Left ventricle myocardium inferior (tissue), 1 donor: ENCODE data around the gene PM20D1. TPM values are rescaled to one million over a fixed set of nuclear protein-coding genes. Genes with fewer than 3 reads are reported as not detected.
"Not testable (repeated sequence)": the region's sequence is repeated elsewhere in the genome, so short reads cannot be mapped to it uniquely, and the experiment has no call there.

ENCODE experiments used
- DNase-seq: peaks from one replicate; pipeline ENCODE4 v3.0.0-alpha.2; 2020
- H3K27ac ChIP-seq: fragments of 200-600 bp; replicated peaks from 2 replicates; pipeline ENCODE4 v1.8.0; 2021
- H3K27me3 ChIP-seq: fragments of 200-600 bp; 2 replicates; pipeline ENCODE4 v1.8.0; 2021; ENCODE audit warnings: low read depth
- H3K36me3 ChIP-seq: fragments of 200-600 bp; 2 replicates; pipeline ENCODE4 v1.8.0; 2021
- H3K4me1 ChIP-seq: fragments of 200-600 bp; 2 replicates; pipeline ENCODE4 v1.8.0; 2021
- H3K4me3 ChIP-seq: fragments of 200-600 bp; 2 replicates; pipeline ENCODE4 v1.8.0; 2021; ENCODE audit warnings: mild to moderate bottlenecking, moderate library complexity
- H3K9me3 ChIP-seq: fragments of 200-600 bp; replicated peaks from 2 replicates; pipeline ENCODE4 v1.8.0; 2021
- intact Hi-C: fragments of 100-400 bp; cut with micrococcal nuclease; formaldehyde crosslinking; loops from one replicate; pipeline ENCODE4 v1.11.0; 2022
- long read RNA-seq: library from polyadenylated mRNA; unstranded; transcript quantifications from one replicate; pipeline ENCODE4 v2.0.0, GENCODE V29; 2021
- total RNA-seq: library from RNA; stranded (reverse); fragmentation: NEBNext Ultra II Directional; extraction: Animal tissue kit (Norgen Biotek cat#: 25700); gene quantifications from one replicate; pipeline ENCODE4 v1.2.1, GENCODE V29; 2021
- TF ChIP-seq, protein P1 (sequence below): fragments of 200-600 bp; IDR thresholded peaks from 2 replicates; pipeline ENCODE4 v1.8.0; 2021; ENCODE audit warnings: antibody characterized with exemption, mild to moderate bottlenecking, borderline replicate concordance
- donor health status: DM: no; HTN: yes; CAD: no; lungs with severe emphysema.

The PM20D1 gene, protein sequence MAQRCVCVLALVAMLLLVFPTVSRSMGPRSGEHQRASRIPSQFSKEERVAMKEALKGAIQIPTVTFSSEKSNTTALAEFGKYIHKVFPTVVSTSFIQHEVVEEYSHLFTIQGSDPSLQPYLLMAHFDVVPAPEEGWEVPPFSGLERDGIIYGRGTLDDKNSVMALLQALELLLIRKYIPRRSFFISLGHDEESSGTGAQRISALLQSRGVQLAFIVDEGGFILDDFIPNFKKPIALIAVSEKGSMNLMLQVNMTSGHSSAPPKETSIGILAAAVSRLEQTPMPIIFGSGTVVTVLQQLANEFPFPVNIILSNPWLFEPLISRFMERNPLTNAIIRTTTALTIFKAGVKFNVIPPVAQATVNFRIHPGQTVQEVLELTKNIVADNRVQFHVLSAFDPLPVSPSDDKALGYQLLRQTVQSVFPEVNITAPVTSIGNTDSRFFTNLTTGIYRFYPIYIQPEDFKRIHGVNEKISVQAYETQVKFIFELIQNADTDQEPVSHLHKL
- total RNA-seq = 1.7 TPM
- long read RNA-seq, partial matches to known transcripts = 0 of 2 reads
- long read RNA-seq, other reads (novel, unspliced or antisense) = 1 of 2 reads

DNA sequence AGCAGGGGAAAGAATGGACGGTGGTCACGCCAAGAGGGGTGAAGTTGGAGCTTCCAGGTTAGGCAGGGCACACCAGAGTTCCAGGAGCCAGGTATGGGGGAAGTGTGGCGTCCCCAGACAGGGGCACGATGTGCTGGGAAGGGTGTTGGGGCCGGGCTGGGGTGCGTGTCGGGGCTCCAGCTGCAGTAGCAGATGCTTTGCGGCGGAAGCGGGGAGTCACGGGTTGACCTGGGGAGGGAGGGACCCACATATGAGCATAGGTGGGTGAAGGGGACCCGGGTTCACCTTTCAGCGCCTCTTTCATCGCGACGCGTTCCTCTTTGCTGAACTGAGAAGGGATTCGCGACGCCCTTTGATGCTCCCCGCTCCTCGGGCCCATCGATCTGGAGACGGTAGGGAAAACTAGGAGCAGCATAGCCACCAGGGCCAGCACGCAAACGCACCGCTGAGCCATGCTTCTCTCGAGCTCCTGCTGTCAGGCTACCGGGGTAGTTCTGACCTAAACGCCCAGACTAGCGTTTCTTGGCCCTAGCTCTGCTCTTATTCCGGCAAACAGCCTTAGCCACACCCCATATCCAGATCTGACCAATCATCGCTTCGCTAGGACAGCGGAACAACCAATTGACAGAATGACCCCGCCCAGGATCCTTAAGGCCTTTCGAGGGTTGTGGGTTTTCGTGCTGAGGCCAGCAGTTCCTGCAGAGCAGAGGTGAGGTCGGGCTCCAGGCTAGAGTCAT lies at the start of gene PM20D1:
PM20D1 (minus strand) TSS at position 514 of the 737 bp plus-strand sequence; CDS start at position 454, 60 bp downstream.
- H3K4me1 ChIP-seq = peaks cover 14% of the 10 kb centered on the region
- no peaks in the 10 kb centered on the region for H3K27me3 ChIP-seq
- intact Hi-C loops = no loop called here
- H3K9me3 ChIP-seq = peaks cover 8% of the 10 kb centered on the region
- no peaks in the 10 kb centered on the region for H3K36me3 ChIP-seq
- TF ChIP-seq, protein P1, sequence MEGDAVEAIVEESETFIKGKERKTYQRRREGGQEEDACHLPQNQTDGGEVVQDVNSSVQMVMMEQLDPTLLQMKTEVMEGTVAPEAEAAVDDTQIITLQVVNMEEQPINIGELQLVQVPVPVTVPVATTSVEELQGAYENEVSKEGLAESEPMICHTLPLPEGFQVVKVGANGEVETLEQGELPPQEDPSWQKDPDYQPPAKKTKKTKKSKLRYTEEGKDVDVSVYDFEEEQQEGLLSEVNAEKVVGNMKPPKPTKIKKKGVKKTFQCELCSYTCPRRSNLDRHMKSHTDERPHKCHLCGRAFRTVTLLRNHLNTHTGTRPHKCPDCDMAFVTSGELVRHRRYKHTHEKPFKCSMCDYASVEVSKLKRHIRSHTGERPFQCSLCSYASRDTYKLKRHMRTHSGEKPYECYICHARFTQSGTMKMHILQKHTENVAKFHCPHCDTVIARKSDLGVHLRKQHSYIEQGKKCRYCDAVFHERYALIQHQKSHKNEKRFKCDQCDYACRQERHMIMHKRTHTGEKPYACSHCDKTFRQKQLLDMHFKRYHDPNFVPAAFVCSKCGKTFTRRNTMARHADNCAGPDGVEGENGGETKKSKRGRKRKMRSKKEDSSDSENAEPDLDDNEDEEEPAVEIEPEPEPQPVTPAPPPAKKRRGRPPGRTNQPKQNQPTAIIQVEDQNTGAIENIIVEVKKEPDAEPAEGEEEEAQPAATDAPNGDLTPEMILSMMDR = no peak
- peak within 1 kb of the TSS; percentile 46 for H3K27ac ChIP-seq
- DNase-seq = peak; percentile 84
- H3K4me3 ChIP-seq = peak within 1 kb of the TSS; percentile 74

DNA sequence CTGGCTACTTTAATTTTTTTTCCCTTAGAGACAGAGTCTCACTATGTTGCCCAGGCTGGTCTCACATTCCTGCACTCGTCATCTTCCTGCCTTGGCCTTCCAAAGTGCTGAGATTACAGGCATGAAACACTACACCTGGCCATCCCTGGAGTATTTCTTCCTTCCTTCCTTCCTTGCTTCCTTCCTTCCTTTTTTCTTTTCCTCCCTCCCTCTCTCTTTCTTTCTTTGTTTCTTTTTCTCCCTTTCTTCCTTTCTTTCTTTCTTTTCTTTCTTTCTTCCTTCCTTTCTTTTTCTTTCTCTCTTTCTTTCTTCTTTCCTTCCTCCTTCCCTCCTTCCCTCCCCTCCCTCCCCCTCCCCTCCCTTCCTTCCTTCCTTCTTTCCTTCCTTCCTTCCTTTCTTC lies 46.4 kb upstream of the PM20D1 start:
- no peak overlapping the region for H3K4me3 ChIP-seq
- intact Hi-C loops = no loop called here
- H3K27ac ChIP-seq = no peak overlapping the region
- peaks cover 9% of the 10 kb centered on the region for H3K27me3 ChIP-seq
- no peak for DNase-seq
- no peaks in the 10 kb centered on the region for H3K4me1 ChIP-seq
- no peaks in the 10 kb centered on the region for H3K9me3 ChIP-seq
- no peaks in the 10 kb centered on the region for H3K36me3 ChIP-seq
- TF ChIP-seq, protein P1 = no peak

DNA sequence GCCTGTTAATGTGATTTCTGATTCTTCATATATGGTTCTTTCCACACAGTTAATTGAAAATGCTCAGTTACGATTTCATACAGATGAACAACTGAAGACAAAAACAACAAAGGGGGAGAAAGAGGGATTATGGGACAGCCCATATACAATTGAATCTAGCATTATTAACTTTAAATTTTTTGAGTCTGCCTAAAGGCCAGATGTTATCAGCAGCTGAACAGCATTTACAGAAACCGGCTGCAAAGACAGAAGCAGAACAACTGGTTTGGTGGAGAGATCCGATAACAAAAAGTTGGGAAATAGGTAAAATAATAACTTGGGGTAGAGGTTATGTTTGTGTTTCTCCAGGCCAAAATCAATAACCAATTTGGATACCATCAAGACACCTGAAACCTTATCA lies 44.2 kb upstream of the PM20D1 start:
- H3K4me1 ChIP-seq, H3K4me3 ChIP-seq, H3K36me3 ChIP-seq, H3K9me3 ChIP-seq, intact Hi-C loops, DNase-seq, H3K27me3 ChIP-seq, H3K27ac ChIP-seq: not testable (repeated sequence)

DNA sequence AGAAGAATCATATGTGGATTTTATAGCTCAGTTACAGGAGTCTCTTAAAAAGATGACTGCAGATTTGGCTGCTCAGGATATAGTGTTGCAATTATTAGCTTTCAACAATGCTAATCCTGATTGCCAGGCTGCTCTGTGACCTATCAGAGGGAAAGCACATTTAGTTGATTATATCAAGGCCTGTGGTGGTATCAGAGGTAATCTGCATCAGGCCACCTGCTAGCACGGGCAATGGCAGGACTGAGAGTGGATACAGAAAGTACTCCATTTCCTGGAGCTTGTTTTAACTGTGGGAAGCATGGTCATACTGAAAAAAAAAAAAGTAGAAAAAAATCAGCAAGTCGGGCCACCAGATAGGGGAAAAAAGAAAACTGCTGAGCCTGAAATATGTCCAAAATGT lies 42.2 kb upstream of the PM20D1 start:
- H3K27me3 ChIP-seq, H3K27ac ChIP-seq, intact Hi-C loops, H3K4me3 ChIP-seq, DNase-seq, H3K36me3 ChIP-seq, H3K4me1 ChIP-seq, H3K9me3 ChIP-seq: not testable (repeated sequence)

DNA sequence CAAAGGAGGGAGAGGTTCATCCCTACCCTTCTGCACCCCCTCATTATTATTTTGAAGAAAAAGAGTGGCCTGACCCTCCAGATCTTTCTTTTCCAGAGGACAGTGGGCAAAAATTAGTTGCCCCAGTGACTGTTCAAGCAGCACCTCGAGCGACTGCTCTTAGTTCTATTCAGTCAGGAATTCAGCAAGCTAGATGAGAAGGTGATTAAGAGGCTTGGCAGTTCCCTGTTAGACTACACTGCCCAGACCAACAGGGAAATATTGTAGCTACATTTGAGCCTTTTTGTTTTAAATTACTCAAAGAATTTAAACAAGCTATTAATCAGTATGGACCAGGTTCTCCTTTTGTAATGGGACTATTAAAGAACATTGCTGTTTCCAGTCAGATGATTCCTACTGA lies 41.5 kb upstream of the PM20D1 start:
- intact Hi-C loops, H3K36me3 ChIP-seq, DNase-seq, H3K27me3 ChIP-seq, H3K4me1 ChIP-seq, H3K4me3 ChIP-seq, H3K9me3 ChIP-seq, H3K27ac ChIP-seq: not testable (repeated sequence)

DNA sequence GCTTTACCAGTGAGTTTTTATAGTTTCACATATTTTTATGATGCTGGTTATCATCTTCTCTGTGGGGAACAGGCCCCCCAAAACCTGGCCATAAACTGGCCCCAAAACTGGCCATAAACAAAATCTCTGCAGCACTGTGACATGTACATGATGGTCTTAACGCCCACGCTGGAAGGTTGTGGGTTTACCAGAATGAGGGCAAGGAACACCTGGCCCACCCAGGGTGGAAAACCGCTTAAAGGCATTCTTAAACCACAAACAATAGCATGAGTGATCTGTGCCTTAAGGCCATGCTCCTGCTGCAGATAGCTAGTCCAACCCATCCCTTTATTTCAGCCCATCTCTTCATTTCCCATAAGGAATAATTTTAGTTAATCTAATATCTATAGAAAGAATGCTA lies 40.7 kb upstream of the PM20D1 start:
- H3K4me1 ChIP-seq, intact Hi-C loops: not testable (repeated sequence)

DNA sequence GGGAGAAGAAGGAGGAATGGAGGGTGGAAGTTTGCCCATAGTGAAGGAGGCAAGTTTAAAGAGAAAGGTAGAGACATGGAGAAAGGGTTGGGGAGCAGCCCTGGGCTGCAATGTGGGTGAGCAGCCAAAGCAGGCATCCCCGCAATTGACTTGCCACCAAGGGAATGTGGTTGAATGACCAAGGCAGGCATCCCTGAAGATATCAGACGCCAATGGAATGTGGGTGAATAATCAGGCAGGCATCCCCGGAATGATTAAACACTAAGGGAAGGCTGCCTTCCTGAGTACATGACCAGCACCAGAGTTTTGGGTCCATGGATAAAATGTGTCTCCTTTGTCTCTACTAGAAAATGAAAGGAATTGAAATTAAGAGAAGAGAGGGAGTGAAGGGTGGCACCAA lies 39.8 kb upstream of the PM20D1 start:
- H3K27me3 ChIP-seq, intact Hi-C loops, H3K4me1 ChIP-seq, H3K36me3 ChIP-seq, H3K27ac ChIP-seq, DNase-seq, H3K4me3 ChIP-seq, H3K9me3 ChIP-seq: not testable (repeated sequence)

More for the DNA sequence above, 40.7 kb upstream of the PM20D1 start:
- H3K4me3 ChIP-seq, H3K27me3 ChIP-seq, H3K27ac ChIP-seq, DNase-seq, H3K36me3 ChIP-seq, H3K9me3 ChIP-seq: not testable (repeated sequence)

DNA sequence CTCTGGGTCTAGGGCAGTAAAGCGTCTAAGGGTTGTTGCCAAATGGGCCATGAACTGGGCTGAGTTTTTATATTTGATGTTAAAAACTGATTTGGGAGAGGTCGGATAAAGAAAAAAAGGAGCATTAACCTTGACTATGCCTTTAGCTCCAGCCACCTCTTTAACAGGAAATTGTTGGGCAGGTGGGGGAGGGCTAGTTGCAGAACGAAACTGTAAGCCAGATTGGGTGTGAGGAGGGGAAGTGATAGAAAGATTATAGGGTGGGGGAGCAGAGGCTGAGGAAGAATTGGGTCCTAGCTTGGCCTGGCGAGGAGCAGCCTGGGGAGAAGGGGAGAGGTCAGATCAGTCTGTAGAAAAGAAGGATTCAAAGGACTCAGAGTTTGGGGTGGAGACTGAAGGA lies 39.1 kb upstream of the PM20D1 start:
- DNase-seq, H3K27ac ChIP-seq, H3K9me3 ChIP-seq, H3K4me3 ChIP-seq, H3K27me3 ChIP-seq, H3K36me3 ChIP-seq, intact Hi-C loops, H3K4me1 ChIP-seq: not testable (repeated sequence)
